HepG2 (cell line): Measurements from ENCODE around the gene TMEM240. TPM values are rescaled to one million over a fixed set of nuclear protein-coding genes. Genes with fewer than 3 reads are reported as not detected.

Experiments used
- BRCA1 ChIP-seq: sonication (generic); formaldehyde crosslinking; IDR thresholded peaks from 2 replicates; pipeline ENCODE4 v1.4.0; 2020; ENCODE audit warnings: missing genetic modification reagents
- KIAA2018 ChIP-seq: sonication (generic); formaldehyde crosslinking; IDR thresholded peaks from 2 replicates; pipeline ENCODE4 v1.5.0; 2020; ENCODE audit warnings: mild to moderate bottlenecking, missing genetic modification reagents, borderline replicate concordance
- PHF20 ChIP-seq: sonication (generic); formaldehyde crosslinking; IDR thresholded peaks from 2 replicates; pipeline ENCODE4 v1.5.0; 2020; ENCODE audit warnings: mild to moderate bottlenecking, missing genetic modification reagents
- TERF1 ChIP-seq: sonication (generic); formaldehyde crosslinking; IDR thresholded peaks from 2 replicates; pipeline ENCODE4 v1.8.0; 2022; ENCODE audit warnings: mild to moderate bottlenecking, missing genetic modification reagents, moderate library complexity
- ZBTB3 ChIP-seq: sonication (generic); formaldehyde crosslinking; IDR thresholded peaks from 2 replicates; pipeline ENCODE4 v1.4.0; 2020; ENCODE audit warnings: low read depth, mild to moderate bottlenecking, moderate library complexity, missing genetic modification reagents, borderline replicate concordance
- polyA plus RNA-seq, 8 experiments: library from polyadenylated mRNA; depleted of rRNA in 3 of 8; stranded (reverse) in 7 of 8; unstranded in 1 of 8; fragments of >200 nt; fragmentation: Illumina TruSeq in 4 of 8; extraction: Trizol in 4 of 8; gene quantifications; 2 replicates each; pipeline versions ENCODE4 v1.2.1 to v1.2.3, GENCODE V29; 2011 to 2016; ENCODE audit warnings: low read depth in 4 of 8, missing spikeins in 1 of 8, mixed read lengths in 1 of 8; ENCODE audit not compliant: insufficient read depth in 1 of 8
- total RNA-seq, 5 experiments: library from RNA; depleted of rRNA; stranded (reverse); fragments of >200 nt; fragmentation: Illumina TruSeq; extraction: Trizol; gene quantifications; 2 replicates each; pipeline ENCODE4 v1.2.3, GENCODE V29; 2016; ENCODE audit warnings: low read depth in 1 of 5

The TMEM240 gene
- total and polyA plus RNA-seq, 2 of the 13 experiments (the other 11 are each of a cell fraction or from before 2014, with no cell fraction given) = 0.17 TPM; not detected in 1

DNA sequence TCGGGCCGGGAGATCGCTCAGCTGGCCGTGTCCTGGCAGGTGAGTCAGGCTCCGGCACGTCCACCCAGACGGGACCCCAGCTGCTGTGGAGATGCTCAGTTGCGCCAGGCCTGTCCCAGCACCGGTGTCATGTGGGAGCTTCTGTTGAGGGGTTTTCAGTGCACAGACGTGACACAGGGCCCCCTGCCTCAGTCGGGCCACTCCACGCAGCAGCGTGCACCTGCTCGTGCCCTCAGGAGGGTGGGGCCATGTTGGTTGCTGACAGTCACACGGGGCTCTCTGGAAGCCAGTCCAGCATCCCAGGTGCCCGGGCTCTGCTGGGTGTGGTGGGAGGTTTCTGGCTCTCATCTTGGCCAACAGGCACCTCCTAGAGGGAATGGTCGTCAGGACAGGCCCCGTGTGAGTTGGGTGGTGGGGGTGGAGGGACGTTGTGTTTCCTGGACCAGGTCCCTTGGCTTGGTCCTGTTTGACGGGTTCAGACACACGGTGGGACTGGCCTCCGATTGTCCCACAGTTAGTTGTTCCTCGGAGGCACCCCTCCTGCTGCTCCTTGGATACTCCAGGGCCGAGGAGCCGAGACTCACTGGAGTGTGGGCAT is 49.7 kb downstream of the TMEM240 start (continued):
- no peak for TF ChIP-seq PHF20 (CRISPR knock-in tag)
- no peak for TF ChIP-seq TERF1 (CRISPR knock-in tag)
- TF ChIP-seq KIAA2018 (CRISPR knock-in tag) = no peak
- no peak for TF ChIP-seq ZBTB3 (CRISPR knock-in tag)
- TF ChIP-seq BRCA1 (CRISPR knock-in tag) = no peak
